GM18511 (cell line): ENCODE data around the gene SIPA1L3.

Experiments used
- ATAC-seq: cut with Tn5 transposase; IDR thresholded peaks from one replicate; pipeline ENCODE4 v1.9.1; 2021; ENCODE audit warnings: mild to moderate bottlenecking, moderate library complexity; ENCODE audit not compliant: unreplicated experiment

The SIPA1L3 gene

GRCh38 chr19:38252941-38253691, 346.1 kb downstream of the SIPA1L3 start:
- ATAC-seq = no peak

DNA sequence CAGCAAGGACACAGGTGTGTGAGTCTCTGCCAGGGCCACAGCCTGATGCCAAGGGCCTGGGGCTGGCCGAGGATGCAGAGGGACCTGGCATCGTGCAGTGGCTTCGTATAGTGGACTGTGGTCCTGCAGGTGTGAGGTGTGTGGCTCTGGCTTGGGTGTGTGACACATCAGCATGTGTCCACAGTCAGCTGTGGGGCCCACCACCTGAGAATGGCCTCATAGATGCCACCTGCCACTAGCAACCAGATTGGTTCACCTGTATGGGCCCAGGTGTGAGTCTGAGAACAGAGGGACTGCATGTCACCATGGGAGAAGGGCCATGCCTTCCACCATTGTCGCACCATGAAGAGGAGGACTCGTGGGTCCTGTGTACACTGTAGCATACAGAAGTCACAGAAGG, 346.8 kb downstream of the SIPA1L3 start:
- ATAC-seq = no peak

- ATAC-seq = no peak
Measured at GRCh38 chr19:38255383-38256014, 348.5 kb downstream of the SIPA1L3 start.
